Neural cell (in vitro differentiated cells): ENCODE measurements around the gene NRL. TPM values are rescaled to one million over a fixed set of nuclear protein-coding genes. Genes with fewer than 3 reads are reported as not detected.

Source experiments
- H2AFZ ChIP-seq: fragments of 200-600, 300-800 bp; sonication (generic), shearing (Covaris generic); 2 replicates; pipeline ENCODE4 v1.6.0; 2014; ENCODE audit warnings: low read depth, mild to moderate bottlenecking, antibody characterized with exemption, low read length, moderate library complexity
- H3F3A ChIP-seq: fragments of 200-600 bp; shearing (Covaris generic); 2 replicates; pipeline ENCODE4 v1.6.1; 2016; ENCODE audit warnings: mild to moderate bottlenecking, moderate library complexity, mixed read lengths, antibody characterized with exemption, low read length; ENCODE audit not compliant: insufficient read depth, poor library complexity, severe bottlenecking
- H3K27ac ChIP-seq: fragments of 200-600, 300-800 bp; sonication (generic), shearing (Covaris generic); 2 replicates; pipeline ENCODE4 v1.5.1; 2014; ENCODE audit warnings: mild to moderate bottlenecking, low read length, moderate library complexity
- H3K27me3 ChIP-seq: fragments of 300-800, 200-600 bp; sonication (generic), shearing (Covaris generic); 2 replicates; pipeline ENCODE4 v1.6.0; 2014; ENCODE audit warnings: mild to moderate bottlenecking, low read depth, low read length, moderate library complexity; ENCODE audit not compliant: insufficient read depth
- H3K36me3 ChIP-seq: fragments of 300-800, 200-600 bp; sonication (generic), shearing (Covaris generic); 2 replicates; pipeline ENCODE4 v1.5.1; 2014; ENCODE audit warnings: mild to moderate bottlenecking, antibody characterized with exemption, low read length, moderate library complexity; ENCODE audit not compliant: insufficient read depth
- H3K4me2 ChIP-seq: fragments of 300-800, 200-600 bp; sonication (generic), shearing (Covaris generic); 2 replicates; pipeline ENCODE4 v1.6.0; 2014; ENCODE audit warnings: mild to moderate bottlenecking, low read length
- H3K4me3 ChIP-seq: fragments of 300-800, 200-600 bp; sonication (generic), shearing (Covaris generic); 2 replicates; pipeline ENCODE4 v1.5.1; 2014; ENCODE audit warnings: mild to moderate bottlenecking, low read length, moderate library complexity
- H3K79me2 ChIP-seq: fragments of 200-600 bp; shearing (Covaris generic); replicated peaks from 2 replicates; pipeline ENCODE4 v1.6.0; 2014; ENCODE audit warnings: mild to moderate bottlenecking, low read length, moderate library complexity; ENCODE audit not compliant: insufficient read depth
- H3K9ac ChIP-seq: fragments of 300-800, 200-600 bp; sonication (generic), shearing (Covaris generic); 2 replicates; pipeline ENCODE4 v1.6.1; 2016; ENCODE audit warnings: mild to moderate bottlenecking, low read length, mixed read lengths
- H3K9me2 ChIP-seq: fragments of 200-600 bp; shearing (Covaris generic); 2 replicates; pipeline ENCODE4 v1.6.1; 2016; ENCODE audit warnings: mild to moderate bottlenecking, low read length, mixed read lengths; ENCODE audit not compliant: insufficient read depth
- H3K9me3 ChIP-seq: fragments of 200-600, 300-800 bp; sonication (generic), shearing (Covaris generic); 2 replicates; pipeline ENCODE4 v1.6.1; 2016; ENCODE audit warnings: mild to moderate bottlenecking, mixed run types, low read length, moderate library complexity, mixed read lengths
- H4K20me1 ChIP-seq: fragments of 200-600 bp; shearing (Covaris generic); 2 replicates; pipeline ENCODE4 v1.6.1; 2016; ENCODE audit warnings: mild to moderate bottlenecking, mixed run types; ENCODE audit not compliant: insufficient read depth
- CTCF ChIP-seq: fragments of 450-650 bp; IDR thresholded peaks from 2 replicates; pipeline ENCODE4 v1.5.1; 2014; ENCODE audit warnings: antibody characterized with exemption, mild to moderate bottlenecking, moderate library complexity; ENCODE audit not compliant: poor library complexity, severe bottlenecking
- EP300 ChIP-seq: fragments of 450-650 bp; conservative IDR thresholded peaks from 2 replicates; pipeline ENCODE4 v1.6.1; 2014; ENCODE audit warnings: antibody characterized with exemption, mild to moderate bottlenecking, moderate library complexity; ENCODE audit not compliant: poor library complexity, severe bottlenecking
- EZH2 ChIP-seq: fragments of 200-600, 300-800 bp; shearing (Covaris generic), sonication (generic); IDR thresholded peaks from 2 replicates; pipeline ENCODE4 v1.6.1; 2014; ENCODE audit warnings: antibody characterized with exemption, low read length, borderline replicate concordance, mild to moderate bottlenecking; ENCODE audit not compliant: insufficient read depth, poor library complexity, severe bottlenecking
- MXI1 ChIP-seq: fragments of 450-650 bp; conservative IDR thresholded peaks from 2 replicates; pipeline ENCODE4 v1.6.1; 2014; ENCODE audit warnings: antibody characterized with exemption, mild to moderate bottlenecking; ENCODE audit not compliant: poor library complexity, severe bottlenecking
- POLR2AphosphoS5 ChIP-seq: IDR thresholded peaks from 2 replicates; pipeline ENCODE4 v1.6.1; 2012
- RAD21 ChIP-seq: fragments of 450-650 bp; conservative IDR thresholded peaks from 2 replicates; pipeline ENCODE4 v1.6.1; 2014; ENCODE audit warnings: antibody characterized with exemption, mild to moderate bottlenecking, moderate library complexity
- REST ChIP-seq: IDR thresholded peaks from 2 replicates; pipeline ENCODE4 v1.6.1; 2012; ENCODE audit warnings: borderline replicate concordance
- SMC3 ChIP-seq: fragments of 450-650 bp; conservative IDR thresholded peaks from 2 replicates; pipeline ENCODE4 v1.6.1; 2014; ENCODE audit warnings: antibody characterized with exemption, mild to moderate bottlenecking, moderate library complexity; ENCODE audit not compliant: poor library complexity
- TAF1 ChIP-seq: IDR thresholded peaks from 2 replicates; pipeline ENCODE4 v1.6.1; 2012; ENCODE audit warnings: low read depth
- polyA plus RNA-seq: library from polyadenylated mRNA; depleted of rRNA; stranded (reverse); fragments of >200 nt; gene quantifications from 2 replicates; pipeline ENCODE4 v1.2.3, GENCODE V29; 2014

NRL gene
- polyA plus RNA-seq, 1 donor from 2014 or later = 9.5 TPM

GRCh38 chr14:24122416-24122815, 7.7 kb upstream of the NRL start:
- H3K36me3 ChIP-seq = no peaks in the 10 kb centered on the region

GRCh38 chr14:24121210-24121609, 6.5 kb upstream of the NRL start:
- Histone ChIP-seq H3K9me3 (no peaks in the 10 kb centered on the region), H3F3A (no peaks in the 10 kb centered on the region), H4K20me1 (no peaks in the 10 kb centered on the region), H3K4me3 (no peak overlapping the region), H3K27ac (no peak overlapping the region), H3K27me3 (no peaks in the 10 kb centered on the region), H3K36me3 (no peaks in the 10 kb centered on the region), H3K79me2 (peaks cover 3% of the 10 kb centered on the region), H3K9ac (no peak overlapping the region), H2AFZ (no peak overlapping the region), H3K9me2 (no peaks in the 10 kb centered on the region), H3K4me2 (no peak overlapping the region)
- TF ChIP-seq EP300 = no peak

More at GRCh38 chr14:24122416-24122815, 7.7 kb upstream of the NRL start:
- Histone ChIP-seq H3K4me3 (no peak overlapping the region), H3F3A (no peaks in the 10 kb centered on the region), H3K27me3 (no peaks in the 10 kb centered on the region), H2AFZ (no peak overlapping the region), H3K9ac (no peak overlapping the region), H3K79me2 (no peaks in the 10 kb centered on the region), H4K20me1 (no peaks in the 10 kb centered on the region), H3K9me3 (no peaks in the 10 kb centered on the region), H3K4me2 (no peak overlapping the region), H3K27ac (no peak overlapping the region), H3K9me2 (no peaks in the 10 kb centered on the region)
- TF ChIP-seq CTCF (no peak), EZH2 (no peak), EP300 (no peak)

- H3F3A ChIP-seq = no peaks in the 10 kb centered on the region
- no peak overlapping the region for H2AFZ ChIP-seq
- H3K4me2 ChIP-seq = no peak overlapping the region
- peaks cover 10% of the 10 kb centered on the region for H3K79me2 ChIP-seq
- no peaks in the 10 kb centered on the region for H3K9me3 ChIP-seq
- no peak overlapping the region for H3K4me3 ChIP-seq
- TF ChIP-seq CTCF (no peak), TAF1 (no peak), SMC3 (no peak), REST (no peak), POLR2AphosphoS5 (no peak), EZH2 (no peak), RAD21 (no peak), EP300 (no peak), MXI1 (no peak)
- no peaks in the 10 kb centered on the region for H4K20me1 ChIP-seq
- H3K27me3 ChIP-seq = no peaks in the 10 kb centered on the region
- no peaks in the 10 kb centered on the region for H3K9me2 ChIP-seq
- H3K27ac ChIP-seq = no peak overlapping the region
- H3K9ac ChIP-seq = no peak overlapping the region
- H3K36me3 ChIP-seq = no peaks in the 10 kb centered on the region
Measured at GRCh38 chr14:24119691-24120090, 4.9 kb upstream of the NRL start.
